Measurements from ENCODE around the gene ST14.

DNA sequence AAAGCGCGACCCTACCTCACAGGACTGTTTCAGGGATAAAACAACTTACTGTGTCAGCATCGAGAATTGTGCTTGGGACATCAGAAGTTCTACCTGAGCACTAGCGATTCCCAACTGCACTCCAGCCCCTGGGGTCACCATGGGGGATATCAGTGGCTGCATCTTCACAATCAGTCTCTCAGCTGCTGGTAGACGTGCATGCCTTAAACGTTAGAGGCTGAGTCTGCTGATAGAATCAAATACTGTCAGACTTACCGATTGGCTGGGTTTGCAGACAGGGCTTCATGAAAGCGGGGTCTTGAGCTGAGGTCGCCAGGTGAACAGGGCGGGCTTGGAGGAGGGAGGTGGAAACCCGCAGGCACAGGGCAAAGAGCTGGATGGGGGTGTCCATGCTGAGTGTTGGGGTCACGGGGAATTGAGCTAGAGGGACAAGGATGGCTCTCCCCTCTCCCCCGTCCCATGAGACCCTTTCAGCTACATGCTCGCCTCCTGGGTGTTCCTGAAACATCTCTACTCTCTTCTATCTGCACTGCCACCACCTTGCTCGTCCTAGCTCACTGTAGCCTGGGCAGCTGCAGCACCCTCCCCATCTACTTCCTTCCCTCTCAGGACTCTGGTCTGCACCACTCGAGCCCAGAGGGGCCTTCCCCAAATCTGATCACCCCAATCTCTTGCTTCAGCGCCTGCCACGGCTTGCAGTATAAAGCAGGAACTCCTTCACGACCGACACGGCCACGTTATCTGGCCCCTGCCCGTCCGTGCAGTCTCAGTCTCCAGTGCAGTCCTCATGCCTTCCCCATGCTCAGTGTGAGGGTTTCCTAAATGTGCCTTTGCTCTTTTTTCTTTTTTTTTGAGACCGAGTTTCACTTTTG is 43.5 kb downstream of the ST14 start:
- TF ChIP-seq, protein P1, sequence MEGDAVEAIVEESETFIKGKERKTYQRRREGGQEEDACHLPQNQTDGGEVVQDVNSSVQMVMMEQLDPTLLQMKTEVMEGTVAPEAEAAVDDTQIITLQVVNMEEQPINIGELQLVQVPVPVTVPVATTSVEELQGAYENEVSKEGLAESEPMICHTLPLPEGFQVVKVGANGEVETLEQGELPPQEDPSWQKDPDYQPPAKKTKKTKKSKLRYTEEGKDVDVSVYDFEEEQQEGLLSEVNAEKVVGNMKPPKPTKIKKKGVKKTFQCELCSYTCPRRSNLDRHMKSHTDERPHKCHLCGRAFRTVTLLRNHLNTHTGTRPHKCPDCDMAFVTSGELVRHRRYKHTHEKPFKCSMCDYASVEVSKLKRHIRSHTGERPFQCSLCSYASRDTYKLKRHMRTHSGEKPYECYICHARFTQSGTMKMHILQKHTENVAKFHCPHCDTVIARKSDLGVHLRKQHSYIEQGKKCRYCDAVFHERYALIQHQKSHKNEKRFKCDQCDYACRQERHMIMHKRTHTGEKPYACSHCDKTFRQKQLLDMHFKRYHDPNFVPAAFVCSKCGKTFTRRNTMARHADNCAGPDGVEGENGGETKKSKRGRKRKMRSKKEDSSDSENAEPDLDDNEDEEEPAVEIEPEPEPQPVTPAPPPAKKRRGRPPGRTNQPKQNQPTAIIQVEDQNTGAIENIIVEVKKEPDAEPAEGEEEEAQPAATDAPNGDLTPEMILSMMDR (IDR thresholded peaks at IDR 0.05): no peak
- TF ChIP-seq POLR2A (IDR thresholded peaks at IDR 0.05): no peak
